ENCODE measurements around the gene INSC. TPM values are rescaled to one million over a fixed set of nuclear protein-coding genes. Genes with fewer than 3 reads are reported as not detected.

INSC gene
- total RNA-seq, 2 experiments from 2014 or later = 0.23 to 0.25 TPM

DNA sequence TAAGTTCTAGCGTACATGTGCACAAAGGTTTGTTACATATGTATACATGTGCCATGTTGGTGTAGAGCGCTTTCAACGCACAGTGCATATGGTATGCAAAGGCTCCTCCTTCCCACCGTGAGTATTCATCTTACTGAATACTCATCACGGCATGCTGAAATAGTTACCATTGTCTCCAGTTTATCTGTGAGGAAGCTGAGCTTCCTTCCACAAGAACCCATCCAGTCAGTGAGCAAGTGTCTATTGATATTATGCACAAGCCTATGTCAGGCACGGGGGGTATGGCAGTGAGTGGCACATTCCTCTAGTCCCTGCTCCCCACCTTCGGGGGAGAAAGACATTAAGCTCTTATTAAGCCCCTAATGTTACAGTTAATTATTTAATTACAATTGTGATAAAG, 28.1 kb downstream of the INSC start:
- ChIA-PET CTCF (no interaction called here), POLR2A (no interaction called here)

DNA sequence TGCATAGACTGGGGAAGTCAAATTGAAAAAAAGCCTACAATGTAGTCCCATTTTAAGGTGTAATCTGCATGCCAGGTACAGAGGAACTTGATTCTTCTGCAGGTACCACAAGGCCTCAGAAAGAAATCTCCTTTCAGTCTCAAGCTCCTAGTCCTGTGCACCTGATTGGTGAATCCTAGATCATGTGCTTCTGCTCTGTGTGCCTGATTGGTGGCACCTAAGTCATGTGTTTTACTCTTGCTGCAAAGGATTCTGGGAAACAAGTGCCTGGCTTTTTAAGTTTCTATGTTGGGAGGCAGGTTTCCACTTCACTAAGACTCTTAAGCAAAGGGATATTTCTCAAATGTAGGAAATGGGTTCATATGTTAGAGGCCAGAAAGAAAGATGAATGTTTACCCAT, 29.1 kb downstream of the INSC start:
- ChIA-PET POLR2A (no interaction called here), CTCF (no interaction called here)

DNA sequence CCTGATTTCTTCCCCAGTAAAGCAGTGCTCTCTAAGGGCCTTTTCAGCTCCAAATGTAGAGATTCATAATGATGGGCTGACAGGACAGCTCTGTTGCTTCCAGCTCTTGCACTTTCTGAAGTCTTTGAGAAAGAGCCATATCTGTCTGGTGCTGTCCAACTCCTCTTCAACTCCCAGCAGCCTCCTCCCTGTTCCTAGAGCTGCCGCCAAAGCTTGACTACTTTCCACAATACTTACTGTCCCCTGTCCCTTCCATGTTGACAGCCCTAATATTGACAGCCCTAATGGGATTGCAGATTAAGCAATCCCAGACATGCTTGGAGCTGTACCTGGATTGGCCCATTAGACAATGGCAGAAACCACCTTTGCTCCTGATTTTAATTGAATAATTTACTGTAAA, 29.6 kb downstream of the INSC start:
- CTCF ChIA-PET = no interaction called here
- POLR2A ChIA-PET = no interaction called here

DNA sequence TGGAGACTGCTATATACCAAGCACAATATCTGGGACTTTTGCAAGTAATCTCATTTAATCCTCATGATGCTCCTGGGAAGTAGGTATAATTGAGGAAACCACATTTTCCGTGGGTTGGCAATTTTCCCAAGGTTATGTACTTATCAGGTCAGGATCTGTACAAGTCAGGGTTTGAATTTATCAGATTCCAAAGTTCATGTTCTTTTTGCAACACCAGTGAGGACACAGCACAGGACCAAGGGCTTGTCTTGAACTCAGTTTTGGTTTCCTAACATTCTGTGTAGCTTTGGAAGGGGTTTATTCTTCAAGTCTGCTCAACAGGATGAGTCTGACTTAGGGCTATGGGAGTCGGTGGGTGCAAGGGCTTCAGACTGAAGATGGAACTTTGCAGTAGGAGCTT, 30.4 kb downstream of the INSC start:
- POLR2A ChIA-PET = no interaction called here
- CTCF ChIA-PET = no interaction called here

DNA sequence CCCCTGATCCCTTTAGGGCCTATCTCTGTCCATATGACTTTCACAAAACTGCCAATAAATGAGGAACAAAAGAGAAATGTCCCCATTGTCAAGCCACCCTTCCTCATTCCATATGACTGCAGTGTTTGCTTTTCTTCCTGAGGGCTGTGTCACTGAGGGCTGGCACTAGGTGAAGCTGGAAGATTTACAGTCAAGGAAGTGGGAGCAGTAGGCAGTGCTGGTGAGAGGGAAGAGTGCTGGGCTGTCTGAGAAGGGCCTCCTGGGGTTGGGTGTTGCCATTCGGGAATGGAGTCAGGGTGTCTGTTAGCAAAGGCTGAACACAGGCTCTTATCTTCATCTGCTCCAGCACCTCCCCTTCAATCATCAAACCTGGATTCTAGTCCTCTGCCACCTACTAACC, 30.9 kb downstream of the INSC start:
- POLR2A ChIA-PET = no interaction called here
- CTCF ChIA-PET = no interaction called here

DNA sequence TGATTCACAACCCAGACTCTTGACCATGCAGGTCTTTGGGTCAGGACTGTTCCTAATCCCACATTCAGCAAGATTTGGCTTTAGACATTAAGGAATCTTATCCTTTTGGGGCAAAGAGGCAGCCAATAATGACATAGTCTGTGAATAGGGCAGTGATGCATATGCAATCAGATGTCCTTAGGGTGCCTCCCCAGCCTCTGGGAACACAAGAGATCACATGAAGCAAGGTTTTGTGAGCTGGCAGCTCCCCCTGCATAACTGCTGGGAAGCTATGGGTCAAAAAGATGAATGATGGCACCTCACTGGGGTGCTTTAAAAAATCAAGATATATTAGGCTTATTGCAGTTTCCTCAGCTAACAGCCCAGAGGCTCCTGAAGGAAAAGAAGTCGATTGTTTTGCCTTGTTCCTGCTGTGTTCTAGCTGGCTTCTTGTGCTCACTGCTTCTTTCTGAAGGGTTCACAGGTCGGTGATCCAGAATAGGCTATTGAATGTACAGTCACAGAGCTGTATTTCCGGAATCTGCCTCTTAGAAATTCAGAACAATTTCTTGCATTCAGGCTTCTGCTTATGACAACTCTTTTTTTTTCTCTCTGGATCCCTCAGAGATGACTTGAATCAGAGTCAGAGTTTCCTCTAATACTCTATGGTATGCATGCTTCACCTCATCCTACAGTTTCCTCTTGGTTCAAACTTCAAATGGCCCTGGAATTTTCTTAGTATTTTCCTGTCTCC, 31.7 kb downstream of the INSC start:
- CTCF ChIA-PET = interaction anchor here (1.2 kb wide), 1 partner anchor 13 kb away, joined by 4 read pairs; no protein-coding TSS in a partner anchor
- POLR2A ChIA-PET = no interaction called here

DNA sequence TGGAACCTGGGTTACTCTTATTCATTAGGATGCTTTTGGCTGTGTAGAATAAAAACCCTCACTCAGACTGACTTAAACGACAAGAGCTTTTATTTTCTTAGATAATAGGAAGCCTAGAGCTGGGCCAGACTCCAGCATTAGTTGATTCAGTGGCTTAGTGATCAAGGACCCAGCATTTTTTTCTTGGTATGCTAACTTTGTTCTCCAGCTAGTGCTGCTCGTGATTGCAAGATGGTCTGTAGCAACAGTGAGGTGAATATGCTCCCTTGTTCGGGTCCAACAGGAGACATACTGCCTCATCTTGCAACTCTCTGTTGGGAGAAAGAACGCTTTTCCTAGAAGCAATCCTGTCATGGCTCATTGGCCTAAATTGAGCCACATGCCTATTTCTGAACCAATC, 33.4 kb downstream of the INSC start:
- POLR2A ChIA-PET = no interaction called here

DNA sequence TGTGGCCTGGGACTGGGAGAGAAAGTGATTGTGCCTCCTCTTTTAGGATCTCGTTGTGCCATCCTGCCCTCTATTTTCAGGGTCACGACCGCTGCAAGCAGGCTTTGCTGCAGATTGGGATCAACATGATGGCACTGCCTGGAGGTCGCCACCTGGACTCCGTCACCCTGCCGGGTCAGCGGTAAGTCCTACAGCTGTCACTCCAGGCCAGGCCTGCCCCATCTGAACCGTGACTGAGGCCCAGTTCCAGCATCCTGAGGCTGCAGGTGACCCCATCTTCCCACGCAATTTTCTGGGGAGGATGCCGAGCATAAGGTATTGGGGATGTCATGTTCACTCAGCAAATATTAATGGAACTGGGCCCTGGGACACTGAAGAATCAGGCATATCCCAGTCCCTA, 34.3 kb downstream of the INSC start:
- CTCF ChIA-PET = no interaction called here
- POLR2A ChIA-PET = no interaction called here

More for the DNA sequence above, 33.4 kb downstream of the INSC start:
- CTCF ChIA-PET = interaction anchor here (0.5 to 1.2 kb wide), 2 partner anchors 11 to 41 kb away, joined by 3 to 4 read pairs; no protein-coding TSS in a partner anchor

DNA sequence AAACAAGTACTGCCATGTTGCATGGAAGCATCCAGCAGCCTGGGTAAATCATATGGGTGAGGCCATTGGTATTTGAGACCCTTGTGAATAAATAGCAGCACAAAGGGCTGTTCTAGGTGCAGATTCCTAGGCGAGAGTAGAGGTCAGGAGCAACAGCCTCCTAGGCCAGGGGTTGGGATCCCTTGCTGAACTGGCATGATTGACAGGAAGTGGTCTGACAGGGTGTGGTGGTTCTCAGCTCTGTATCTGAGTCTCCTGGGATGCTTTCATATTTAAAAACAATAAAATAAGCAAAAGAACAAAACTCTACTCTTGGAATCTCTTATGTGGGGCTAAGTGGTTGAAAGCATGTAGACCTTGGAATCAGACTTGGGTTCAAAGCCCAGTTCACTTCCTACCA, 35.8 kb downstream of the INSC start:
- CTCF ChIA-PET = no interaction called here
- POLR2A ChIA-PET = no interaction called here

DNA sequence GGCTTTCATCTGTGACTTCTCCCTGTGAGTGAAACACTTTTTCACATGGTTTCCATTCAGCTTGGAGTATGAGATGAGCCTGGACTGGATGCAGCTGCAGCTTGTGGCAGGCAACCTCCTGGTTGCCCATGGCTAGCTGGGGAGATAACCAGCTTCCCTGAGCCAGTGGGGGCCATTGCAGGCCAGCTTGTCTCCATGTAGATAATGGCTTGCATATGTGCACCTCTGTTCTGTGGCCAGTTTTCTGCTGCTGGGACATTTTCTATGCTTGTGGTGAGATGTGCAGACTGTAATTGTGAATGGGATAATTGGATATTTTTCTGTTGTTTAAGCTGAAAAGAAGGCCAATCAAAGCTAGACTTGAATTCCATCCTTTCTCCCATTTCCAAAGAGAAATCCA, 38.5 kb downstream of the INSC start:
- CTCF ChIA-PET = no interaction called here
- POLR2A ChIA-PET = no interaction called here

DNA sequence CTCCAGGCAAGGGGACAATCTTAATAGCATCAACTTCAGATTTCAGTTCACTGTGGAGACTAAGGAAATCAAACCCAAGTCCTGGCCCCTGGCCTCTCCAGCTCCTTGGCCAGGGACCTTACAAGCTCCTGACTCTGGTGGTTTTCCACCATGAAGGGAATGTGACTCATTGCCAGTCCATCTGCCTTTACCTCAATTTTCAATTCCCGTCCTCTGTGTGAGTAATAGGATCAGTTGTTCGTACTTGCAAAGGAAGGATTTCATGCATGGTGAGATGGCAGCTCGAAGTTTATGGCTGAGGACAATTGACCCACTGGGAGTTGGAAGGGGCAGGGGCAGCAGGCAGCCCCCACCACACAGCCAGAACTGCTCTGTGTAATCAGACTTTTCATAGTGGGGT, 42.5 kb downstream of the INSC start:
- ChIA-PET CTCF (no interaction called here), POLR2A (no interaction called here)

DNA sequence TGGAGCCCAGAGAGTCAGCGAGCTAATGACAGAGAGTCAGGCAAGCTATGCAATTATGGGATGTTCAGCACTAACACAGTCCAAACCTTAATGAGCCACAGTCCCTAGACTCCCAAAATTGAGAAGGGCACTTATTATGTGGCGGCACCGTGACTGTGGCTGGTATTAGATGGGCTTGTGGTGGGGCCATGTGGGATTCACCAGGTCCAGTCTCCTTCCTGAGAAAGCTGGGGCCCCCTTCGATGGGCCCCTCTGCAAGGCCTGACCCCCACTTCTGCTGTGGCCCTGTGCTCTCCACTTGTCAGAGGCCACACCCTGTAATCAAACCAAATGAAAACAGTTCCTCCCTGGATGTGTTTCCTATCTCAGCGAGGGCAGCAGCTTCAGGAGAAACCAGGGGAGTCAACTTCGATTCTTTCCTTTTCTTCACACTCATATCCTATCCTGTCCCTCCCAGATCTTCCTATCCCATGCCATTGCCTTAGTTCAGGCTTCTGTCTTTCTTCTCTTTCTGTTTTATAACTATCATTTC, 42.9 kb downstream of the INSC start:
- CTCF ChIA-PET = no interaction called here
- POLR2A ChIA-PET = no interaction called here

DNA sequence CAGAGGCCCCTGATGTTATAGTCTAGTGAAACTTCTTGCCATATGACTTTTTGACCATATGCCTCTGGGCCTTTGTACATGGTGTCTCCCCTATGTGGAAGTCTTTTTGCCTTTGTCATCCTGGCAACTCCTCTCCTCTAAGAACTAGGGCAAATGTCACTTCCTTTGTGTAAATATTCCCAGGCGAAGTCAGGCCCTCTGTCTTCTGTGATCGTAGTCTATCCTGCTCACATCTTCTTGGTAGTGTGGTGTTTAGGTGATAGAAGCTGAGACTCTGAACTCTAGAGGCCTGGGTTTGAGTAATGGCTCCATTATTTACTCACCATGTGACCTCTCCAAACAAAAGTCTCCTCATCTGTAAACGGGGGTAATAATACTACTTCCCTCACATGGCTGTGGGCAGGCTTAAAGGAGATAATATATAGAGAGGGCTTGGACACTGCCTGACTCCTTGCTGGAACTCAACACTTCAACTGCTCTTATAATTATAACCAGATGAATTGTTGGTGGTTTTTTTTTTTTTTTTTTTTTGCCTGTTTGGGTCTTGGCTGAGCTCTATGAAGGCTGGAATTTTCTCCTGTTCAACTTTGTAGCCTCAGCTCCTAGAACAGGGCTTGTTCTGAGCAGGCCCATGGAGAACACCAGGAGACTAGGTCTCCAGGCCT, 43.8 kb downstream of the INSC start:
- ChIA-PET CTCF (interaction anchor here (1.3 kb wide), 1 partner anchor 11 kb away, joined by 4 read pairs; no protein-coding TSS in a partner anchor), POLR2A (no interaction called here)

DNA sequence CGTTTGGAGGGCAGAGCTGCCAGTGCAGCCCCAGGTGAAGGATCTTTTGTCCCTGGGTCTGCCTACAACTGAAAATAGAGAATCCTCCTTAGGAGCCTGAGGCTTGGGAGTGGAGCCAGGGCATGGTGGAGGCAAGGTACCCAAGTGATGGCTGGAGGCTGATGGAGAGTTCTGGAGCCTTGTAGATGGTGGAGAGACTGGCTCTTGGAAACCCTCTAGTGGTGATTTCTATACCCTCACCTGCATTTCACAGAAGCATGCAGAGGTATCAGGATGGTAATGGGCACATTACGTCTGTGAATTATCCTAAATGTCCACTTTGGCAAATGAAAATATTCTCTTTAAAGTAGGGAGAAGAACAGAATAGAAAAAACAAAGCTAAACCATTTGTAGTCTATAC, 44.4 kb downstream of the INSC start:
- ChIA-PET POLR2A (no interaction called here), CTCF (interaction anchor here (1.3 kb wide), 1 partner anchor 12 kb away, joined by 4 read pairs; no protein-coding TSS in a partner anchor)

DNA sequence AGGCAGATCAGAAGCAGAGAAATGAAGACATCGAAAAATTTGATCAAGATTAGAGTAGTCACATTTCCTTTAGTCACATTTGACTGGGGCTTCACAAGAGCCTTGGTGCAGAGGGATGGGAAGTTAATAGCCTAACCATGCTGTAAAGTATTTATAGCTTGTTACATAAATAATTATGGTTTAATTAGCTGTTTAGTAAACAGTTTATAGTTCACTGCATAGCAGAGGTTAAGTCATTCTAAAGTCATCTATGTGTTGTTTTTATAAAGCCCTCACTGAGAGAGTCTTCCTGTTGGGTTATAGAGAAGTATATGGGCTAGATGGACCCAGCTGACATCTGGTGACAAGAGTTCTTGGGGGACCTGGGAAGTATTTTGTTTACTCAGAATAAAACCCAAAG, 47.1 kb downstream of the INSC start:
- ChIA-PET CTCF (no interaction called here), POLR2A (no interaction called here)

DNA sequence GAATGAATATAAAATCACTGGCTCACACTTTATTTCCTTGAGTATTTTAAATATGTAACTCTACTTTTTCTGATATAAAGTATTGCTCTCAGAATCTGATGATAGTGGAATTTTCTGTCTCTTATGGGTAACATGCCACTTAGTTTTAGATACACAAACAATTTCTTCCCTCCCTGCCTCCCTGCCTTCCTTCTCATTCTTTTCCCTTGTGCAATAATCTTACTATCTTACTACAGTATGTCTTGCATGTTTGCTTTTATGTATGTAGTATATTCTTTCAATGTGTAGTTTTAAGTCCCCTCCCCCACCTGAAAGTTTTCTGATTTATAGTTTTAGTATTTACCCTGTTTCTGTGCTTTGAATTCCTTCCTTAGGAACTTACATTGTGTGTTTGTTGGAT, 48.4 kb downstream of the INSC start:
- CTCF ChIA-PET = no interaction called here

DNA sequence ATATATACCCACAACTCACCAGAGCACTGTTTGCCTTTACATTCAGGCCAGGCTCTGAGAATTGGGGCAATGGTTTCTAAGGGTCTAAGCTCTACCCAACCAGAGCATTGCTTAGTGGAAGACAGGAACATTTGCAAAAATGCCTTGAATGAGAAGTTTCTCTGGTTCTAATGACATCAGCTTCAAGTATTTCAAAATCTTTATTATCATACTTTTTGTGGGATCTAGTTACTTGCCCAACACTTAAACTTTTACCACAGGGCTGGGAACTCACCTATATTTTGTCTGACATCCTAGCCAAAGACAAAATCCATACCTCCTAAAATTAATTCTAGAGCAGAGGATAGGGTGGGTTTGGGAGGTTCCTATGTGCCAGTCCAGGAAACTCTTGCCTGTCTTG, 51.5 kb downstream of the INSC start:
- POLR2A ChIA-PET = no interaction called here

More for the DNA sequence above, 48.4 kb downstream of the INSC start:
- POLR2A ChIA-PET = no interaction called here

DNA sequence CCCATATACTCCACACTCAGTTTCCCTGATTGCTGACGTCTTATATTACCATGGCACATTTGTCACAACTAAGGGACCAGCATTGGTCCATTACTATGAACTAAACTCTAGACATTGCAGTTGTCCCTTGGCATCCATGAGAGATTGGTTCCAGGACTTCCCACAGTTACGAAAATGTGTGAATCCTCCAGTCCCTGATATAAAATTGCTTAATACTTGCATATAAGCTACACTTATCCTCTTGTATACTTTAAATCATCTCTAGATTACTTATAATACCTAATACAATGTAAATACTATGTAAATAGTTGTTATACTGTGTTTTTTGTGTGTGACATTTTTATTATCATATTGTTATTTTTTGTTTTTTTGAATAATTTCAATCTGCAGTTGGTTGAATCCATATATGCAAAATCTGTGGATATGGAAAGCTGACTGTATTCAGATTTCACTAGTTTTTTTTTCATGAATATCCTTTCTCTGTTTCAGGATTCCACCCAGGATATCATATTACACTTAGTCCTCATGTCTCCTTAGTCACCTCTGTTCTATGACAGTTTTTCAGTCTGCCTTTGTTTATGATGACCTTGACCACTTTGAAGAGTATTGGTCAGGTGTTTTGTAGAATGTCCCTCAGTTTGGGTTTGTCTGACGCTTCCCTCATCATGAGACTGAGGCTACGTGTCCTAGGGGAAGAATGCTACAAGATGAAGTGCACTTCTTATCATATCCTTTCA, 55.3 kb downstream of the INSC start:
- CTCF ChIA-PET = no interaction called here
- POLR2A ChIA-PET = no interaction called here

More for the DNA sequence above, 51.5 kb downstream of the INSC start:
- CTCF ChIA-PET = no interaction called here

DNA sequence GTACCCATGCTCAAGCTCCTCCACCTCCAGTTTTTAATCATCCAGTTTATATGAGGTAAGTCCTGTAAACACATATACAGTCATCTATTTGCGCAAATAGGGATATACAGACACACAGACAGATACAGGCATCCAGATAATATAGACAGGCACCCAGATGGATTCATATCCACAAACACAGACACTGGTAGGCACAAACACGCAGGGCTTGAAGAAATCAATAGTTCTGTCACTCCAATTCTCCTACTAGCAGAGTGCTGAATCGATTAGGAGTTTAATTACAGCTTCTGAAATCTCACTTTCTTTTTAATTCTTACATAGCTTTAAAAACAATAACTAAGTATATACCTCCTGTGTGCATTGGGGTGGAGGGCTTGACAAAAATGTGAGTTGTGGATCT, 56.0 kb downstream of the INSC start:
- POLR2A ChIA-PET = no interaction called here
- CTCF ChIA-PET = no interaction called here

DNA sequence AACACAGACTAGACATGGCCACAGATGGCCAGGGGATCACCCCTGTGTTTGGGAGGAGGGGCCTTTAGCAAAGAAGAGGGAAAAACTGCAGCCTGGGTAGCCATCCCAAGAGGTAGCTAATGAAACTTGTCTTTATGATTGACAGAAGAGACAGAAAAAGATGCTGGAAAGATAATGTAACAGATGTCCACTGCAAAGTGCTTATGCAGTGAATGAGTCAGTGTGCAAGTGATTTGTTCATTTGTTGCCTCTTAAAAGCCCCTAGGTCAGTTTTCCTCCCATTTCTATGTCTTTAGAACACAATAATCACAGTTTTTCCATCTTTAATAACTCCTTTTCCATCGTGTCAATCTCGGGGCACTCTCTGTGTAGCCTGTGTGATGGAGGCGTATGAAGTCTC, 57.2 kb downstream of the INSC start:
- POLR2A ChIA-PET = no interaction called here

DNA sequence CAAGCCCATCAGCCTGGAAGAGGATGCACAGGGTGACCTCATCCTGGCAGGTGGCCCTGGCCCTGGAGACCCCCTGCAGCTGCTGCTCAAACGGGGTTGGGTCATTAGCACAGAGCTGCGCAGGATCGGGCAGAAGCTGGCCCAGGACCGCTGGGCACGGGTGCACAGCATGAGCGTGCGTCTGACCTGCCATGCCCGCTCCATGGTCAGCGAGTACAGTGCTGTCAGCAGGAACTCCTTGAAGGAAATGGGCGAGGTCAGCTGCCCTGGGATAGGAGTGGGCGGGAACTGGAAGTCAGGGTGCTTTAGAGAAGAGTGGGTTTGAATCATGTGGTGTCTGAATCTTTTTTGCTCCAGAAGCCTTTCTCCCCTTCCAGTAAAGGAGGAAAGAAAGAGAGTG, 61.1 kb downstream of the INSC start:
- POLR2A ChIA-PET = no interaction called here
- CTCF ChIA-PET = no interaction called here

More for the DNA sequence above, 57.2 kb downstream of the INSC start:
- CTCF ChIA-PET = no interaction called here

Measured in activated CD8-positive, alpha-beta memory T cell treated with anti-CD3 and anti-CD28 coated beads for 36 hours (primary cell).